DOHH2 (cell line): ENCODE results near the gene TMEM203.
A peak's percentile ranks its signal among the peaks of the same experiment; 100 is the strongest.

Experiments
- H3F3A ChIP-seq: fragments of 200-600 bp; sonication (generic), shearing (Covaris generic); 2 replicates; pipeline ENCODE4 v1.6.0; 2016; ENCODE audit warnings: antibody characterized with exemption, mild to moderate bottlenecking; ENCODE audit not compliant: control insufficient read depth, insufficient read depth
- H3K27ac ChIP-seq: fragments of 200-600 bp; sonication (generic); 2 replicates; pipeline ENCODE4 v1.5.1; 2014; ENCODE audit warnings: low read depth, mild to moderate bottlenecking, low read length, moderate library complexity
- H3K27me3 ChIP-seq: fragments of 200-600 bp; sonication (generic); 2 replicates; pipeline ENCODE4 v1.6.1; 2014; ENCODE audit warnings: mild to moderate bottlenecking, low read length, mixed read lengths; ENCODE audit not compliant: control insufficient read depth
- H3K36me3 ChIP-seq: fragments of 200-600 bp; sonication (generic); 2 replicates; pipeline ENCODE4 v1.6.1; 2014; ENCODE audit warnings: mild to moderate bottlenecking, low read length, moderate library complexity, mixed read lengths; ENCODE audit not compliant: control insufficient read depth
- H3K4me1 ChIP-seq: fragments of 200-600 bp; sonication (generic); 2 replicates; pipeline ENCODE4 v1.6.1; 2014; ENCODE audit warnings: mild to moderate bottlenecking, low read length, mixed read lengths; ENCODE audit not compliant: control insufficient read depth
- H3K4me2 ChIP-seq: fragments of 200-600 bp; sonication (generic); 2 replicates; pipeline ENCODE4 v1.6.0; 2014; ENCODE audit warnings: mild to moderate bottlenecking, low read length, moderate library complexity
- H3K4me3 ChIP-seq: fragments of 200-600 bp; sonication (generic); 2 replicates; pipeline ENCODE4 v1.5.1; 2014; ENCODE audit warnings: mild to moderate bottlenecking, low read length, mixed read lengths
- H3K79me2 ChIP-seq: fragments of 200-600 bp; sonication (generic); 2 replicates; pipeline ENCODE4 v1.6.1; 2014; ENCODE audit warnings: mild to moderate bottlenecking, low read length, mixed read lengths; ENCODE audit not compliant: control insufficient read depth
- H3K9me2 ChIP-seq: fragments of 200-600 bp; sonication (generic); replicated peaks from 2 replicates; pipeline ENCODE4 v1.6.1; 2014; ENCODE audit warnings: mild to moderate bottlenecking, low read length, mixed read lengths; ENCODE audit not compliant: control insufficient read depth
- H3K9me3 ChIP-seq: fragments of 200-600 bp; sonication (generic); 2 replicates; pipeline ENCODE4 v1.6.1; 2014; ENCODE audit warnings: antibody characterized with exemption, low read length, mixed read lengths; ENCODE audit not compliant: control insufficient read depth, insufficient read depth
- H4K20me1 ChIP-seq: fragments of 200-600 bp; sonication (generic); 2 replicates; pipeline ENCODE4 v1.6.0; 2014; ENCODE audit warnings: low read depth, mild to moderate bottlenecking, antibody characterized with exemption, low read length, moderate library complexity; ENCODE audit not compliant: control insufficient read depth, insufficient read depth
- EZH2phosphoT487 ChIP-seq: fragments of 200-600 bp; sonication (generic); IDR thresholded peaks from 2 replicates; pipeline ENCODE4 v1.6.1; 2017; ENCODE audit warnings: borderline replicate concordance, mild to moderate bottlenecking, antibody characterized with exemption, low read length, moderate library complexity, mixed read lengths
- TF ChIP-seq, protein P1 (sequence below): fragments of 200-600 bp; sonication (generic); IDR thresholded peaks from one replicate; pipeline ENCODE4 v1.5.1; 2014; ENCODE audit warnings: antibody characterized with exemption, mild to moderate bottlenecking, low read depth, low read length; ENCODE audit not compliant: poor library complexity, severe bottlenecking

The TMEM203 gene

DNA sequence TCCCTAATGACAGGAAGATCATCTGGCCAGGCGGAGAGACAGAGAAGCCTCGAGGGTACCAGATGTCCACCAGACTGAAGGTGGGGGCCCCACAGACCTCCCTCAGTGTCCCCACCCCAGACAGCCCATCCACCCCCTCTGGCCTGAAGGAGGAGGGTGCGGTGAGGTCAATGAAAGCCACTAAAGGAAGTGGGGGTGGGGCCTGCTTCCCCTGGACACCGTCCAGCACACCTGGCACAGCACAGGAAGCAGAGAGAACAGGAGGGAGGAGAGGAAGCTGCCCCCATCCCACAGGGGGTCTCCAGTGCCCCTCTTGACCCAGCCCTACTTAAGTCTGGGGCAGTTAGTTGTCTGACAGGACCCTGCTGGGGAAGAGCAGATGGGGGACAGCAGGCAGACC is 46.8 kb downstream of the TMEM203 start:
- H3K4me3 ChIP-seq, result peak overlapping the region; percentile 24; the same call in 1 of the 2 replicates
- H4K20me1 ChIP-seq, result no peaks in the 10 kb centered on the region; the same call in 1 of the 2 replicates
- H3K79me2 ChIP-seq, result no peaks in the 10 kb centered on the region
- H3K36me3 ChIP-seq, result no peaks in the 10 kb centered on the region
- peak overlapping the region; percentile 51 for H3K4me2 ChIP-seq
- H3K4me1 ChIP-seq, result peaks cover 37% of the 10 kb centered on the region
- TF ChIP-seq, protein P1, sequence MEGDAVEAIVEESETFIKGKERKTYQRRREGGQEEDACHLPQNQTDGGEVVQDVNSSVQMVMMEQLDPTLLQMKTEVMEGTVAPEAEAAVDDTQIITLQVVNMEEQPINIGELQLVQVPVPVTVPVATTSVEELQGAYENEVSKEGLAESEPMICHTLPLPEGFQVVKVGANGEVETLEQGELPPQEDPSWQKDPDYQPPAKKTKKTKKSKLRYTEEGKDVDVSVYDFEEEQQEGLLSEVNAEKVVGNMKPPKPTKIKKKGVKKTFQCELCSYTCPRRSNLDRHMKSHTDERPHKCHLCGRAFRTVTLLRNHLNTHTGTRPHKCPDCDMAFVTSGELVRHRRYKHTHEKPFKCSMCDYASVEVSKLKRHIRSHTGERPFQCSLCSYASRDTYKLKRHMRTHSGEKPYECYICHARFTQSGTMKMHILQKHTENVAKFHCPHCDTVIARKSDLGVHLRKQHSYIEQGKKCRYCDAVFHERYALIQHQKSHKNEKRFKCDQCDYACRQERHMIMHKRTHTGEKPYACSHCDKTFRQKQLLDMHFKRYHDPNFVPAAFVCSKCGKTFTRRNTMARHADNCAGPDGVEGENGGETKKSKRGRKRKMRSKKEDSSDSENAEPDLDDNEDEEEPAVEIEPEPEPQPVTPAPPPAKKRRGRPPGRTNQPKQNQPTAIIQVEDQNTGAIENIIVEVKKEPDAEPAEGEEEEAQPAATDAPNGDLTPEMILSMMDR, result no peak
- TF ChIP-seq EZH2phosphoT487, result no peak
- H3F3A ChIP-seq, result no peaks in the 10 kb centered on the region
- no peaks in the 10 kb centered on the region for H3K9me3 ChIP-seq
- H3K27me3 ChIP-seq, result peaks cover 24% of the 10 kb centered on the region
- no peaks in the 10 kb centered on the region for H3K9me2 ChIP-seq
- H3K27ac ChIP-seq, result no peak overlapping the region

DNA sequence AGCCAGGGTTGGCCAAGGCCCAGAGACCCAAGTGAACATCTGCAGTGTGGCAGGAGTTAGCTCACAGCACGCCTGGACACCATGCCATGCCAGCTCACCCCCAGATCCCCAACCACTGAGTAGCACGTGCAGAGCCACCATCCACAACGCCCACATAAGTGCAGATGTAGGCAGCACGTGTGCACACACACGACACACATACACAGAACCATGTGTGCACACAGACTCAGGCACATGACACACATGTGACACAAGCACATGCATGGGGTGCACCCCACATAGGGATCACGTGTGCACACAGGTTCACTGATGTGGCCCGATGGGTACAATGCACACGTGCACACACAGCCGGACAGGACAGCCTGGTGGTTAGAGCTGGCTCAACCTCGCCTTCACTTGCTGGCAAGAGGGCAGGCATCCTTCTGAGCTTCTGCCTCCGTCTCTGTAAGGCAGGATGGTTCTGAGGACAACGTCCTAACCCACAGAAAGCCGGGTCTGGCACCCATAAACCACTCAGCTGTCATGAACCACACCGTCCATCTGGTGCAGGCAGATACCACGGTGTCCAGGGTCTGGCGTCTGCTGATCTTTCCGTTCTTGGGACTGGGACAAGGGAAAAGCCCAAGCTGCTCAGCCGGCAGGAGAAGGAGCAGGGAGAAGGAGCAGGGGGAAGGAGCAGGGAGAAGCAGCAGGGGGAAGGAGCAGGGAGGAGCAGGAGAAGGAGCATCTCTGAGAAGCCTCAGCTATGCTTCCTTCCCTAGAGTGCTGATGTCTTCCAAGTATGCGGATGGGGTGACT is 47.6 kb downstream of the TMEM203 start:
- Histone ChIP-seq H3K9me2 (no peaks in the 10 kb centered on the region), H3K4me2 (peak overlapping the region; percentile 51), H3K4me3 (no peak overlapping the region; the same call in 1 of the 2 replicates), H3K27ac (no peak overlapping the region), H3K36me3 (no peaks in the 10 kb centered on the region), H3K9me3 (0 out of 2 replicates have a peak, but pooled peaks cover 4% of the 10 kb centered on the region), H3K4me1 (peaks cover 37% of the 10 kb centered on the region), H3K27me3 (peaks cover 24% of the 10 kb centered on the region), H3F3A (no peaks in the 10 kb centered on the region), H3K79me2 (no peaks in the 10 kb centered on the region), H4K20me1 (no peaks in the 10 kb centered on the region; the same call in 1 of the 2 replicates)
- TF ChIP-seq EZH2phosphoT487, result no peak
- TF ChIP-seq, protein P1, result no peak

DNA sequence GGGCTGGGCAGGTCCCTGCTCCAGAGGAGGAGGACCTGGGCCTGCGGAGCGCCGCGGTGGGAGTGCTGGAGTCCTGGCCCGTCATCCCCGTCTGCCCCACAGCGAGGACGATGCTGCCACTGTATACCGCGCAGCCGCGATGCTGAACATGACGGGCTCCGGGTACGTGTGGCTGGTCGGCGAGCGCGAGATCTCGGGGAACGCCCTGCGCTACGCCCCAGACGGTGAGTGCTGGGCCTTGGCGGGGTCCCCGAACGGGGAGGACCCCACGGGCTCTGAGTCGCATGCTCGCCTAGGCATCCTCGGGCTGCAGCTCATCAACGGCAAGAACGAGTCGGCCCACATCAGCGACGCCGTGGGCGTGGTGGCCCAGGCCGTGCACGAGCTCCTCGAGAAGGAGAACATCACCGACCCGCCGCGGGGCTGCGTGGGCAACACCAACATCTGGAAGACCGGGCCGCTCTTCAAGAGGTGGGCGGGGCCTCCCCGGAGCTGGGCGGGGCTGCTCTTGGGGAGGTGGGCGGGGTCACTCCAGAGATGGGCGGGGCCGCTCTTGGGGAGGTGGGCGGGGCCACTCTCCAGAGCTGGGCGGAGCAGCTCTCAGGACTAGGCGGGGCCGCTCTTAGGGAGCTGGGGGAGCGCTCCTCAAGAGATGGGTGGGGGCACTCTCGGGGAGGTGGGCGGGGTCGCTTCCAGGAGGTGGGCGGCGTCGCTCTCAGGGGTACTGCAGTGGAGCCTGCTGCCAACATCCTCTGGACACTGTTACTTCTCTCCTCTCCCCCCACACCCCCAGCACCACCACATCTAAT is 48.7 kb downstream of the TMEM203 start:
- H3K27me3 ChIP-seq, result peaks cover 19% of the 10 kb centered on the region
- no peaks in the 10 kb centered on the region for H3F3A ChIP-seq
- TF ChIP-seq, protein P1, result no peak
- no peak for TF ChIP-seq EZH2phosphoT487
- H4K20me1 ChIP-seq, result no peaks in the 10 kb centered on the region; the same call in 1 of the 2 replicates
- H3K36me3 ChIP-seq, result no peaks in the 10 kb centered on the region
- no peak overlapping the region for H3K27ac ChIP-seq
- H3K4me2 ChIP-seq, result peak overlapping the region; percentile 35
- H3K4me3 ChIP-seq, result peak overlapping the region; percentile 5
- no peaks in the 10 kb centered on the region for H3K9me2 ChIP-seq
- H3K79me2 ChIP-seq, result no peaks in the 10 kb centered on the region
- H3K4me1 ChIP-seq, result peaks cover 37% of the 10 kb centered on the region
- H3K9me3 ChIP-seq, result 0 out of 2 replicates have a peak, but pooled peaks cover 5% of the 10 kb centered on the region
